ENCODE measurements around the gene EGFL8. TPM values are rescaled to one million over a fixed set of nuclear protein-coding genes. Genes with fewer than 3 reads are reported as not detected.

The EGFL8 gene
- 10 to 100 TPM in 3 of 4 donors, 1 to 10 TPM in 1; 2.6 to 79.4 (median 16.2) TPM for total RNA-seq

DNA sequence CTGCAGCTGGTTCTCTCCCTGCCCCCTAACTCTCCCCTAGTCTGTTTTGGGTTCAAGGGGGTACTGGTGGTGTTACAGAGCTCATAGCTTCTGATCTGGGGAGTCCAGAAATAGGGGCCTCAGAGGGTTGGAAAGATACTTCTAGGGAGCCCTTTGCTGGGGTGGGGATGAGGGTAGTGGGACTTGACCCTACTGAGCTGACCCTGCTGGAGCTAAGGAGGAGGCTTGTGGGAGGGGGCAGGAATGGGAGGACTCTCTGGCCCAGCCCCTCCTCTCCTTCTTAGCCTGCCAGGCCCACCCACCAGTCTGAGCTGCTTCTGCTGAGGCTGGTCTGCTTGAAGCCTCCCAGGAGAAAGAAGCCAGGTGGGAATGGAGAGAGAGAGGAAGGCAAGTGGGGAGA is at the start of gene EGFL8:
Gene EGFL8, plus strand, starts transcription at position 301 of the 400 bp plus-strand sequence. CDS start 1,571 bp downstream, outside the sequence.
- in situ Hi-C loops (cut with MboI; ENCODE audit: low pct_ligation_motif_present in 1 of 4, low pct_unique_long_range_greater_than_20kb in 1 of 4, low sequenced_read_pairs in 3 of 4), result no loop called here
- TF ChIP-seq EP300 (IDR thresholded peaks at IDR 0.05; ENCODE audit: low read depth) (no peak), POLR2AphosphoS5 (IDR thresholded peaks at IDR 0.05) (no peak), POLR2A (IDR thresholded peaks at IDR 0.05) (no peak), CTCF (IDR thresholded peaks at IDR 0.05) (no peak)

DNA sequence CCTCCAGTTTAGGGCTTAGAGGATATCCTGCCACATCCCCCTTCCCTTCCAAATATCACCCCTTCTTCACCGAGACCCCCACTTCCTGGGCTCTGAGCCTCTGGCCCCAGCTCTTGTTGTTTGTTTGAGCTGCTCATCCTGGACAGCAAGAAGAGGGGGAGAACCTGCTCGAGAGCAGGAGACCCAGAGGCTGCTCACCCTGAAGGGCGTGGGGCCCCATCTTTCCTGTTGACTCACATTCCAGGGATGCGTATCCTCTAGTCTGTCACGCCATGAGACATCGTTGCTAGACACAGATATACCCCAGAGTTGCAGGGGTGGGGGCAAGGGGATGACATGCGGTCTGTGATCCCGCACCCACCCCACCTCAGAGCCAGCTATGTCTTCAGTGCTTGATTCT is 49.6 kb upstream of the EGFL8 start:
- 55 to 87% methylated on average over 2 to 7 of the region's 8 CpGs for WGBS, 2 donors (ENCODE audit: low coverage in 1 of 2)
- in situ Hi-C loops (cut with MboI; ENCODE audit: low pct_ligation_motif_present in 1 of 4, low pct_unique_long_range_greater_than_20kb in 1 of 4, low sequenced_read_pairs in 3 of 4), result no loop called here
- peak overlapping the region; percentile 50 to 78 (median 62) for H3K27ac ChIP-seq

More for the DNA sequence above, at the start of gene EGFL8:
- no peaks in the 10 kb centered on the region for H3K9me3 ChIP-seq
- H3K36me3 ChIP-seq, result peaks cover 0 to 16% (median 0%) of the 10 kb centered on the region in 4 donors
- no peak for DNase-seq
- H3K27ac ChIP-seq, result peak within 1 kb of the TSS in 3 of 4 donors; percentile 32 to 55 (median 32)
- H3K4me1 ChIP-seq, result no peaks in the 10 kb centered on the region
- H3K27me3 ChIP-seq, result no peaks in the 10 kb centered on the region
- no peak within 1 kb of the TSS for H3K4me3 ChIP-seq
- intact Hi-C loops (cut with DNase I; ENCODE audit: low total_unique reads), result no loop called here

DNA sequence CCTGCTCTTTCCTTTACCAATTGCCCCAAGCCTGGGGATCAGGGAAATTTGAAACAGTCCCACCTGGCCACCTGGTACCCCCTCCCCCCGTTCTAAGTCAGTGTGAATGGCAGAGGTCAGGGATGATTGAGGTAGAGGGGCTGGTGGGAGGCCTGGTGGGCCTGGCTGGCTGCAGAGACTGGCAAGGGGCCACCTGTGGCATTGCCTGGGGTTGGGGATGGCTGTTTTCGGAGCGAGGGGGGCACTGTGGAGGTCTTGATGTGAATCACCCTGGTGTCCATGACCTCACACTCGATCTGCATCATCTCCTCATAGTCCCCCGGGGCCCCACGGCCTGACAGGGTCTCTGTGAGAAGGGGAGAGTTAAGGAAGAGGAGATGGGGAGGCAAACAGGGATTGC is 48.8 kb upstream of the EGFL8 start:
- DNase-seq, result no peak
- TF ChIP-seq EP300 (IDR thresholded peaks at IDR 0.05; ENCODE audit: low read depth) (no peak), POLR2A (IDR thresholded peaks at IDR 0.05) (no peak), POLR2AphosphoS5 (IDR thresholded peaks at IDR 0.05) (no peak), CTCF (IDR thresholded peaks at IDR 0.05) (no peak)
- no peaks in the 10 kb centered on the region for H3K27me3 ChIP-seq
- peaks cover 0 to 35% (median 11%) of the 10 kb centered on the region in 4 donors for H3K36me3 ChIP-seq
- no peak overlapping the region for H3K4me3 ChIP-seq
- in situ Hi-C loops (cut with MboI; ENCODE audit: low pct_ligation_motif_present in 1 of 4, low pct_unique_long_range_greater_than_20kb in 1 of 4, low sequenced_read_pairs in 3 of 4), result no loop called here
- WGBS, 2 donors (ENCODE audit: low coverage in 1 of 2), result 89% methylated on average over 6 of the region's 6 CpGs; no CpG with 5 or more reads in 1 of the 2 donors
- peaks cover 12 to 52% (median 22%) of the 10 kb centered on the region in 4 donors for H3K4me1 ChIP-seq
- no peaks in the 10 kb centered on the region for H3K9me3 ChIP-seq
- H3K27ac ChIP-seq, result peak overlapping the region in 1 of 4 donors; percentile 65
- intact Hi-C loops (cut with DNase I; ENCODE audit: low total_unique reads), result no loop called here

More for the DNA sequence above, 49.6 kb upstream of the EGFL8 start:
- Histone ChIP-seq H3K9me3 (no peaks in the 10 kb centered on the region), H3K4me1 (peaks cover 12 to 49% (median 22%) of the 10 kb centered on the region in 4 donors), H3K27me3 (no peaks in the 10 kb centered on the region), H3K36me3 (peaks cover 0 to 27% (median 9%) of the 10 kb centered on the region in 4 donors), H3K4me3 (no peak overlapping the region)
- no peak for TF ChIP-seq POLR2AphosphoS5 (IDR thresholded peaks at IDR 0.05)
- TF ChIP-seq CTCF (IDR thresholded peaks at IDR 0.05), result no peak
- intact Hi-C loops (cut with DNase I; ENCODE audit: low total_unique reads), result no loop called here
- DNase-seq, result no peak

- H3K36me3 ChIP-seq, result peaks cover 0 to 46% (median 15%) of the 10 kb centered on the region in 4 donors
- no peaks in the 10 kb centered on the region for H3K27me3 ChIP-seq
- peaks cover 12 to 47% (median 22%) of the 10 kb centered on the region in 4 donors for H3K4me1 ChIP-seq
- DNase-seq, result no peak
- peak in 3 of 5 experiments; percentile 13 to 23 (median 18) for TF ChIP-seq CTCF (IDR thresholded peaks at IDR 0.05)
- TF ChIP-seq POLR2A (IDR thresholded peaks at IDR 0.05), result no peak
- TF ChIP-seq EP300 (IDR thresholded peaks at IDR 0.05; ENCODE audit: low read depth), result no peak
- no peaks in the 10 kb centered on the region for H3K9me3 ChIP-seq
- intact Hi-C loops (cut with DNase I; ENCODE audit: low total_unique reads), result no loop called here
- in situ Hi-C loops (cut with MboI; ENCODE audit: low pct_ligation_motif_present in 1 of 4, low pct_unique_long_range_greater_than_20kb in 1 of 4, low sequenced_read_pairs in 3 of 4), result no loop called here
- H3K4me3 ChIP-seq, result no peak overlapping the region
- no peak overlapping the region for H3K27ac ChIP-seq
- WGBS, 2 donors (ENCODE audit: low coverage in 1 of 2), result 87% methylated on average over 7 of the region's 7 CpGs; no CpG with 5 or more reads in 1 of the 2 donors
Observed at GRCh38 chr6:32116674-32117073, 47.7 kb upstream of the EGFL8 start.
